Gastrocnemius medialis (tissue), 4 donors: ENCODE results near the gene NOBOX.

Experiments used
- CTCF ChIP-seq, 5 experiments: fragments of 450-650 bp in 3 of 5; fragments of 200-600 bp in 2 of 5; sonication (generic) in 2 of 5; IDR thresholded peaks in 4 of 5; conservative IDR thresholded peaks in 1 of 5; 1 replicate in 4 of 5; 2 replicates in 1 of 5; pipeline ENCODE4 v1.5.1; 2016 to 2019; ENCODE audit warnings: antibody characterized with exemption in 5 of 5, mild to moderate bottlenecking in 3 of 5, moderate library complexity in 3 of 5
- POLR2A ChIP-seq, 2 donors: fragments of 450-650 bp; IDR thresholded peaks; one replicate each; pipeline ENCODE4 v1.6.1; 2017; ENCODE audit warnings: antibody characterized with exemption in 2 of 2, mild to moderate bottlenecking in 2 of 2, moderate library complexity in 2 of 2

GRCh38 chr7:144386741-144387140 lies 16.8 kb downstream of the NOBOX start:
- TF ChIP-seq CTCF (IDR thresholded peaks at IDR 0.05 in 4 of 5, conservative IDR thresholded peaks at IDR 0.05 in 1 of 5), result no peak
- no peak for TF ChIP-seq POLR2A (IDR thresholded peaks at IDR 0.05)
